Muscle of leg (tissue), 11 donors: ENCODE results near the gene ANKRD17. TPM values are rescaled to one million over a fixed set of nuclear protein-coding genes. Genes with fewer than 3 reads are reported as not detected.

Experiments used
- DNase-seq: peaks from one replicate; pipeline ENCODE4 v3.0.0; 2013
- H3K27ac ChIP-seq: one replicate; pipeline ENCODE4 v1.5.1; 2013; ENCODE audit warnings: mild to moderate bottlenecking, low read length, control low read depth
- H3K27me3 ChIP-seq: one replicate; pipeline ENCODE4 v1.6.1; 2013; ENCODE audit warnings: low read length; ENCODE audit not compliant: control insufficient read depth, insufficient read depth
- H3K36me3 ChIP-seq: one replicate; pipeline ENCODE4 v1.6.1; 2013; ENCODE audit warnings: low read length; ENCODE audit not compliant: control insufficient read depth, insufficient read depth
- H3K4me1 ChIP-seq: one replicate; pipeline ENCODE4 v1.6.1; 2013; ENCODE audit warnings: low read length; ENCODE audit not compliant: control insufficient read depth, insufficient read depth
- H3K4me3 ChIP-seq: one replicate; pipeline ENCODE4 v1.5.1; 2013; ENCODE audit warnings: low read length, control low read depth
- H3K9me3 ChIP-seq: replicated peaks from 2 replicates; pipeline ENCODE4 v1.6.1; 2013; ENCODE audit warnings: low read depth, low read length; ENCODE audit not compliant: control insufficient read depth
- WGBS: methylation state at CpG from one replicate; pipeline ENCODE4 v1.1.5; 2013; ENCODE audit warnings: missing lambda C conversion rate; ENCODE audit not compliant: insufficient coverage; 5-methylcytosine and 5-hydroxymethylcytosine counted together
- polyA plus RNA-seq, 8 donors: library from polyadenylated mRNA; unstranded; fragments of 120-200 nt; gene quantifications; one replicate each; pipeline versions ENCODE4 v1.2.1 to v1.2.3, GENCODE V29; 2013; ENCODE audit warnings: inconsistent platforms in 1 of 8, low replicate concordance in 1 of 8; ENCODE audit not compliant: insufficient read length in 8 of 8, insufficient read depth in 1 of 8
- total RNA-seq: library from RNA; stranded (reverse); fragments of 120-200 nt; gene quantifications from one replicate; pipeline ENCODE4 v1.2.4, GENCODE V29; 2013

The ANKRD17 gene
- total and polyA plus RNA-seq, 9 donors: 38.9 to 49.6 (median 44.0) TPM

DNA sequence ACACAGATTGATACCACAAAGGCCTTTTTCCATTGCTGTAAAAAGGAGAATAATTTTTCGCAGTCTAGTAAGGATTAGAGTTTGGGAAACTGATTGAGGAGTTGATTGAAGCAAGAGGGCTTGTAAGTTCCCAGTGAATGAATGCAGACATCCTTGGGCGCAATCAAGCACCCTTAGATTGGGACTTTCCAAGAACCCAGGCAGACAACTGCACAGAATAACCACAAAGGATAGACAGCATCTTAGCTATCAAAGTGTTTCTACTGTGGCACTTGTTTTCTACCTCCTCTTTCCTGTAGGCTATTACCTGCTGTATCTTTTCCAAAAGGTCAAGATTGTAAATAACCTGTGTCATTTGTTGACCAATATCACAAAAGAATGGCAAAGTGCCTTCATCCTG is 191.7 kb downstream of the ANKRD17 start:
- Histone ChIP-seq H3K36me3 (peaks cover 19% of the 10 kb centered on the region), H3K9me3 (no peaks in the 10 kb centered on the region), H3K27me3 (no peaks in the 10 kb centered on the region), H3K27ac (no peak overlapping the region), H3K4me3 (no peak overlapping the region), H3K4me1 (no peaks in the 10 kb centered on the region)
- DNase-seq: no peak
- no CpG with 5 or more reads among the region's 2 CpGs for WGBS

- Histone ChIP-seq H3K36me3 (peaks cover 22% of the 10 kb centered on the region), H3K27me3 (no peaks in the 10 kb centered on the region), H3K27ac (no peak overlapping the region), H3K9me3 (no peaks in the 10 kb centered on the region), H3K4me3 (no peak overlapping the region), H3K4me1 (no peaks in the 10 kb centered on the region)
- no peak for DNase-seq
- WGBS: 100% methylated on average over 2 of the region's 3 CpGs
Observed at GRCh38 chr4:73066445-73066844, 192.2 kb downstream of the ANKRD17 start.

- DNase-seq: no peak
- peaks cover 26% of the 10 kb centered on the region for H3K36me3 ChIP-seq
- H3K27ac ChIP-seq: no peak overlapping the region
- no peak overlapping the region for H3K4me3 ChIP-seq
- no peaks in the 10 kb centered on the region for H3K4me1 ChIP-seq
- H3K27me3 ChIP-seq: no peaks in the 10 kb centered on the region
- no CpG with 5 or more reads among the region's 4 CpGs for WGBS
- H3K9me3 ChIP-seq: no peaks in the 10 kb centered on the region
Observed at GRCh38 chr4:73064536-73064935, 194.1 kb downstream of the ANKRD17 start.

DNA sequence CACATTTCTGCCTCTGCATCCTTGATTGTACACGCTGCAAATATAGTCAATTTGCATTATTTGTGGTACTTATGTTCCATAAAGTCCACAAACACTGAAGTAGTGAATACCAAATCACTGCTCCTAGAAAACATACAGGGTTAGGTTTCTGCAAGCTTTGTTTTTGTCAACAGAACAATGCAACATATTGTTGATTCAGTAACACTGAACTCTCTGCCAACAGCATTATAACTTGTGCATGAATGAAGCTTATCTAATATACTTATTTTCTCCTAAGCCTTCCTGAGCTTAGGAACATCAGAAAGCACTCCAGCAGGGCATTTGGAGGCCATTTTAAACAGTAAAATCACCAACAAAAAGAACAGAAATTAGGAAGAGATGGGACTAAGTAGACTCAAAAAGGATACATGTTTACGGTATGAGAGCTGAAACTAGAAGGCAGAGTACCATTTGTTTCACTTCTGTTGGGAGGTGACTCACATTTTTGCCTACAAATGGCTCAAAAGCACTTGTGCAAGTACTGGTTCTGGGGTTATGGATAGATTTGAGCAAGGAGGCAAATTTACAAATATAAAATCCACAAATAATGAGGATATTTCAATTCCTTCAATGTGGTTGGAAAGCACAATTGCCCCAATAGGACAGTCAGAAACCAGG is 203.2 kb downstream of the ANKRD17 start:
- no peaks in the 10 kb centered on the region for H3K27me3 ChIP-seq
- H3K27ac ChIP-seq: no peak overlapping the region
- no peaks in the 10 kb centered on the region for H3K4me1 ChIP-seq
- no peaks in the 10 kb centered on the region for H3K9me3 ChIP-seq
- DNase-seq: no peak
- peaks cover 26% of the 10 kb centered on the region for H3K36me3 ChIP-seq
- WGBS: 100% methylated on average over 1 of the region's 2 CpGs
- H3K4me3 ChIP-seq: no peak overlapping the region

- no peaks in the 10 kb centered on the region for H3K9me3 ChIP-seq
- H3K36me3 ChIP-seq: peaks cover 20% of the 10 kb centered on the region
- no peak overlapping the region for H3K4me3 ChIP-seq
- DNase-seq: no peak
- 80% methylated on average over 1 of the region's 2 CpGs for WGBS
- H3K27me3 ChIP-seq: no peaks in the 10 kb centered on the region
- no peak overlapping the region for H3K27ac ChIP-seq
- no peaks in the 10 kb centered on the region for H3K4me1 ChIP-seq
Observed at GRCh38 chr4:73053974-73054480, 204.6 kb downstream of the ANKRD17 start.

DNA sequence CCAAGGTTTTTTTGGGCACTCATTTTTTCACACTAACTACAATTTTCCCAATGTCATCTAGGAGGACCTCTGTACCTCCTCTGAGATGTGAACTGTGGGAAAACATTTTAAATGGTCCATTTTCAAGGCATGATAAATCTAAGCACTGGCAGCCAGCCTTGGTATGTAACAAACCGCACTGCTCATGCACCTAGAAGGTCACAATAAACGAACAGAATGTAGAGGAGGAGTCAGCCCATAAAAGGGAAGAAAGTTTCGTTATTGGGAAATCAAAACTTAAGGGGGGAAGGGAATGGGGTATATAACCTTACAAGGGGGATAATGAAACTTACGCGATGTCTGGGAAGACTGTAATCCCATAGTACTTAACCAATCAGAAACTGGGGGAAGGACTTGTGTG is 205.5 kb downstream of the ANKRD17 start:
- Histone ChIP-seq H3K4me1 (no peaks in the 10 kb centered on the region), H3K27ac (no peak overlapping the region), H3K27me3 (no peaks in the 10 kb centered on the region), H3K9me3 (no peaks in the 10 kb centered on the region), H3K36me3 (peaks cover 13% of the 10 kb centered on the region), H3K4me3 (no peak overlapping the region)
- WGBS: 70% methylated on average over 2 of the region's 5 CpGs
- no peak for DNase-seq

- H3K4me3 ChIP-seq: no peak overlapping the region
- no peaks in the 10 kb centered on the region for H3K9me3 ChIP-seq
- no peak for DNase-seq
- H3K4me1 ChIP-seq: no peaks in the 10 kb centered on the region
- no peak overlapping the region for H3K27ac ChIP-seq
- peaks cover 6% of the 10 kb centered on the region for H3K36me3 ChIP-seq
- no peaks in the 10 kb centered on the region for H3K27me3 ChIP-seq
- no CpG with 5 or more reads among the region's 1 CpG for WGBS
Observed at GRCh38 chr4:73051625-73052024, 207.0 kb downstream of the ANKRD17 start.

DNA sequence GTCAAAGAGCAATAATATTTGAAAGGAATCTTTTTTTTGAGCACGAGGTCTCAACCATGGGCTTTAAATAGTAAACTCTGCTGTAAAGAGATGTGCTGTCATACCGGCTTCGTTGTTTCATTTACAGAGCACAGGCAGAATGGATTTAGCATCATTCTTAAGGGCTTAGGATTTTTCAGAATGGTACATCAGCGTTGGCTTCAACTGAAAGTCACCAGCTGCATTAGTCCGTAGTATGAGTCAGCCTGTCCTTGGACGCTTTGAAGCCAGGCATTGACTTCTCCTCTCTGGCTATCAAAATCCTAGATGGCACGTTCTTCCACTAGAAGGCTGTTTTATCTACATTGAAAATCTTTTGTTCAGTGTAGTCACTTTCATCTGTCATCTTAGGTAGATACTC is 212.7 kb downstream of the ANKRD17 start:
- no peak for DNase-seq
- H3K9me3 ChIP-seq: no peaks in the 10 kb centered on the region
- no peaks in the 10 kb centered on the region for H3K4me1 ChIP-seq
- H3K36me3 ChIP-seq: no peaks in the 10 kb centered on the region
- H3K27ac ChIP-seq: no peak overlapping the region
- 87% methylated on average over 6 of the region's 7 CpGs for WGBS
- H3K4me3 ChIP-seq: no peak overlapping the region
- no peaks in the 10 kb centered on the region for H3K27me3 ChIP-seq

DNA sequence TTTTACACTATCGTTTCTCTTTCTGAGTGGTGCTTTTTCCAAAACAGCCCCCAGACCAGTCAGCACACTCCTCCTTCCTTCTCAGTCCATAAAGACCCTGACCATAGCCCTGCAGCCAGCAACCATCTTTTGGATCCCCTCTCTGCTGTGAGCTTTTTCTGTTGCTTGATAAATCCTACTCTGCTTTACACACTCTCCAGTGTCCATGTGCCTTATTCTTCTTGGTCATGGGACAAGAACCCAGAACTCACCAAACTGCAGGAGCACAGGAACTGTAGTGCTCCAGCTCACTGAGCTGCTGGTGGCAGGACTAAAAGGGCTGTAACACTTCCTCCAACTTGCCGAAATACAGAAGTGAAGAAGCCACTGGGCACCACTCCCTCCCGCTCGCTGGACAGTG is 221.5 kb downstream of the ANKRD17 start:
- WGBS: 99% methylated on average over 4 of the region's 4 CpGs
- no peak for DNase-seq
- Histone ChIP-seq H3K36me3 (no peaks in the 10 kb centered on the region), H3K4me1 (no peaks in the 10 kb centered on the region), H3K27me3 (no peaks in the 10 kb centered on the region), H3K4me3 (no peak overlapping the region), H3K9me3 (peaks cover 15% of the 10 kb centered on the region), H3K27ac (no peak overlapping the region)

- Histone ChIP-seq H3K4me1 (no peaks in the 10 kb centered on the region), H3K36me3 (no peaks in the 10 kb centered on the region), H3K27ac (no peak overlapping the region), H3K4me3 (no peak overlapping the region), H3K27me3 (no peaks in the 10 kb centered on the region), H3K9me3 (peaks cover 15% of the 10 kb centered on the region)
- no CpG with 5 or more reads among the region's 1 CpG for WGBS
- no peak for DNase-seq
Observed at GRCh38 chr4:73036123-73036522, 222.5 kb downstream of the ANKRD17 start.

DNA sequence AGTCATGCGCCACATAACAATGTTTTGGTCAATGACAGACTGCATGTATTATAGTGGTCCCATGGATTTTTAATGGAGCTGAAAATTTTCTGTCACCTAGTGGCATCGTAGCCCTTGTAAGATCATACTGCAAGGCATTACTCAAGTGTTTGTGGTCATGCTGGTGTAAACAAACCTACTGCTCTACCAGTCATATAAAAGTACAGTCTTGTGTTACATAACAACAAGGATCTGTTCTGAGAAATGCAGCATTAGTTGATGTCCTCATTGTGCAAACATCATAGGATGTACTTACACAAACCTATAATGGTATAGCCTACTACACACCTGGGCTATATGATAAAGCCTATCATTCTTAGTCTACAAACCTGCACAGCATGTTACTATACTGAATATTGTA is 223.7 kb downstream of the ANKRD17 start:
- no peaks in the 10 kb centered on the region for H3K27me3 ChIP-seq

More for the DNA sequence above, 223.7 kb downstream of the ANKRD17 start:
- 100% methylated on average over 1 of the region's 2 CpGs for WGBS
- Histone ChIP-seq H3K27ac (no peak overlapping the region), H3K9me3 (peaks cover 13% of the 10 kb centered on the region), H3K36me3 (no peaks in the 10 kb centered on the region), H3K4me3 (no peak overlapping the region), H3K4me1 (no peaks in the 10 kb centered on the region)
- no peak for DNase-seq
